HepG2 (cell line): Measurements from ENCODE around the gene C10orf53. TPM values are rescaled to one million over a fixed set of nuclear protein-coding genes. Genes with fewer than 3 reads are reported as not detected.
A peak's percentile ranks its signal among the peaks of the same experiment; 100 is the strongest.

Source experiments
- ATAC-seq: fragments of 200-7000 bp; cut with Tn5 transposase; 3 replicates; pipeline ENCODE4 v1.9.1; 2020; ENCODE audit warnings: mild to moderate bottlenecking, moderate library complexity
- BruUV-seq: library from RNA; stranded (reverse); fragments of 400-500 nt; replicated peaks from 2 replicates; lab custom pipeline; 2021; lab: Mats Ljungman, UMichigan
- CTCF ChIA-PET: fragments of 300-600 bp; formaldehyde crosslinking; extraction: SDS; loops from one replicate; lab custom pipeline; 2021; ENCODE audit warnings: low total read pairs, inconsistent platforms, low intra/inter-chr PET ratio; lab: Yijun Ruan, JAX
- POLR2A ChIA-PET: fragments of 350-600 bp; sonication (Branson Sonifier 250); formaldehyde crosslinking; loops from one replicate; lab custom pipeline; 2020; ENCODE audit warnings: antibody characterized with exemption, inconsistent platforms; lab: Yijun Ruan, JAX
- DNase-seq: peaks from one replicate; pipeline ENCODE4 v3.0.0-alpha.2; 2015; ENCODE audit warnings: low spot score
- FAIRE-seq: peaks from 3 replicates; lab custom pipeline; 2011; peaks lifted over from hg19 to GRCh38; lab: Jason Lieb, UNC
- H2AFZ ChIP-seq: one replicate; pipeline ENCODE4 v1.6.1; 2011; ENCODE audit warnings: low read length, inconsistent platforms
- H3K27ac ChIP-seq: fragments of 300-600 bp; 3 replicates; pipeline ENCODE4 v1.8.0; 2011; ENCODE audit warnings: mixed run types, mild to moderate bottlenecking, mixed read lengths, low read length, inconsistent platforms; ENCODE audit not compliant: insufficient read depth; ENCODE audit errors: extremely low read length
- H3K27me3 ChIP-seq, 2 experiments: fragments of 200-600 bp in 1 of 2; 2 replicates in 1 of 2; 3 replicates in 1 of 2; pipeline versions ENCODE4 v1.6.0 to v1.8.0; 2011; ENCODE audit warnings: low read length in 2 of 2, mild to moderate bottlenecking in 2 of 2, moderate library complexity in 2 of 2, inconsistent platforms in 1 of 2; ENCODE audit not compliant: insufficient read depth in 2 of 2, control insufficient read depth in 1 of 2
- H3K36me3 ChIP-seq, 2 experiments: fragments of 200-600 bp in 1 of 2; replicated peaks in 1 of 2; 2 replicates in 1 of 2; 3 replicates in 1 of 2; pipeline versions ENCODE4 v1.5.1 to v1.8.0; 2011; ENCODE audit warnings: low read length in 2 of 2, inconsistent platforms in 1 of 2; ENCODE audit not compliant: insufficient read depth in 2 of 2, control insufficient read depth in 1 of 2
- H3K4me1 ChIP-seq: 2 replicates; pipeline ENCODE4 v1.5.1; 2012; ENCODE audit warnings: low read length, inconsistent platforms; ENCODE audit not compliant: insufficient read depth
- H3K4me2 ChIP-seq: 2 replicates; pipeline ENCODE4 v1.6.0; 2011; ENCODE audit warnings: low read depth, low read length, inconsistent platforms
- H3K4me3 ChIP-seq, 3 experiments: fragments of 200-600 bp in 1 of 3; sonication (generic), shearing (Covaris generic) in 1 of 3; replicated peaks in 1 of 3; 2 replicates each; pipeline ENCODE4 v1.5.1; 2011 to 2016; ENCODE audit warnings: low read length in 3 of 3, inconsistent platforms in 2 of 3, low read depth in 2 of 3, mild to moderate bottlenecking in 2 of 3, control low read depth in 1 of 3, mixed read lengths in 1 of 3; ENCODE audit not compliant: insufficient read depth in 1 of 3
- H3K79me2 ChIP-seq: one replicate; pipeline ENCODE4 v1.6.1; 2011; ENCODE audit warnings: low read length, inconsistent platforms; ENCODE audit not compliant: insufficient read depth
- H3K9ac ChIP-seq: 2 replicates; pipeline ENCODE4 v1.6.0; 2011; ENCODE audit warnings: mild to moderate bottlenecking, low read depth, low read length, inconsistent platforms; ENCODE audit not compliant: insufficient read depth
- H3K9me3 ChIP-seq: 2 replicates; pipeline ENCODE4 v1.5.1; 2012; ENCODE audit warnings: mild to moderate bottlenecking, low read length
- H4K20me1 ChIP-seq: 2 replicates; pipeline ENCODE4 v1.6.0; 2011; ENCODE audit warnings: inconsistent platforms, mild to moderate bottlenecking, low read length, moderate library complexity; ENCODE audit not compliant: insufficient read depth
- AGO1 ChIP-seq: fragments of 200-400 bp; formaldehyde crosslinking; IDR thresholded peaks from 2 replicates; pipeline ENCODE4 v1.6.1; 2017; ENCODE audit warnings: mild to moderate bottlenecking, low read depth, low read length, moderate library complexity; ENCODE audit not compliant: poor library complexity, severe bottlenecking
- ARID5B ChIP-seq: IDR thresholded peaks from 2 replicates; pipeline ENCODE4 v1.4.0; 2020; ENCODE audit warnings: mild to moderate bottlenecking, missing genetic modification reagents
- SIX1 ChIP-seq: sonication (generic); formaldehyde crosslinking; IDR thresholded peaks from 2 replicates; pipeline ENCODE4 v1.4.0; 2020; ENCODE audit warnings: missing genetic modification reagents, borderline replicate concordance
- SP4 ChIP-seq: sonication (generic); formaldehyde crosslinking; IDR thresholded peaks from 2 replicates; pipeline ENCODE4 v1.8.1; 2023; ENCODE audit warnings: mild to moderate bottlenecking, missing genetic modification reagents
- ZNF296 ChIP-seq: sonication (generic); formaldehyde crosslinking; conservative IDR thresholded peaks from 2 replicates; pipeline ENCODE4 v1.5.0; 2020; ENCODE audit warnings: mild to moderate bottlenecking, missing genetic modification reagents
- WGBS: methylation state at CpG from one replicate; pipeline ENCODE4 v1.1.6; 2017; ENCODE audit warnings: low lambda C conversion rate; 5-methylcytosine and 5-hydroxymethylcytosine counted together
- in situ Hi-C: cut with HindIII; loops from 2 replicates; pipeline ENCODE4 v1.10.0; 2017; ENCODE audit warnings: low pct_unique_long_range_greater_than_20kb; ENCODE audit not compliant: extremely low pct_ligation_motif_present
- intact Hi-C: fragments of 100-400 bp; cut with micrococcal nuclease; formaldehyde crosslinking; loops from one replicate; pipeline ENCODE4 v1.10.0; 2022; ENCODE audit not compliant: unreplicated experiment
- polyA plus RNA-seq, 8 experiments: library from polyadenylated mRNA; depleted of rRNA in 3 of 8; stranded (reverse) in 7 of 8; unstranded in 1 of 8; fragments of >200 nt; fragmentation: Illumina TruSeq in 4 of 8; extraction: Trizol in 4 of 8; gene quantifications; 2 replicates each; pipeline versions ENCODE4 v1.2.1 to v1.2.3, GENCODE V29; 2011 to 2016; ENCODE audit warnings: low read depth in 4 of 8, missing spikeins in 1 of 8, mixed read lengths in 1 of 8; ENCODE audit not compliant: insufficient read depth in 1 of 8
- total RNA-seq, 5 experiments: library from RNA; depleted of rRNA; stranded (reverse); fragments of >200 nt; fragmentation: Illumina TruSeq; extraction: Trizol; gene quantifications; 2 replicates each; pipeline ENCODE4 v1.2.3, GENCODE V29; 2016; ENCODE audit warnings: low read depth in 1 of 5
- TF ChIP-seq, protein P1 (sequence below): sonication (generic); formaldehyde crosslinking; IDR thresholded peaks from 2 replicates; pipeline ENCODE4 v1.4.0; 2020; ENCODE audit warnings: mild to moderate bottlenecking, missing genetic modification reagents

Gene C10orf53
- total and polyA plus RNA-seq, 2 of the 13 experiments (the other 11 are each of a cell fraction or from before 2014, with no cell fraction given) = not detected

GRCh38 chr10:49700211-49700610 is 20.8 kb downstream of the C10orf53 start (continued):
- TF ChIP-seq AGO1 = no peak
- TF ChIP-seq, all 625 proteins: peak for 0

- H3K4me3 ChIP-seq = no peak overlapping the region
- ChIA-PET POLR2A (no interaction called here), CTCF (no interaction called here)
- no peak overlapping the region for H3K4me2 ChIP-seq
- no peaks in the 10 kb centered on the region for H3K9me3 ChIP-seq
- no peak overlapping the region for H3K9ac ChIP-seq
- no peak overlapping the region for H3K27ac ChIP-seq
- H3K79me2 ChIP-seq = no peaks in the 10 kb centered on the region
- 0% methylated on average over 3 of the region's 3 CpGs for WGBS
- TF ChIP-seq SP4 (CRISPR knock-in tag) = no peak
- TF ChIP-seq, protein P1, sequence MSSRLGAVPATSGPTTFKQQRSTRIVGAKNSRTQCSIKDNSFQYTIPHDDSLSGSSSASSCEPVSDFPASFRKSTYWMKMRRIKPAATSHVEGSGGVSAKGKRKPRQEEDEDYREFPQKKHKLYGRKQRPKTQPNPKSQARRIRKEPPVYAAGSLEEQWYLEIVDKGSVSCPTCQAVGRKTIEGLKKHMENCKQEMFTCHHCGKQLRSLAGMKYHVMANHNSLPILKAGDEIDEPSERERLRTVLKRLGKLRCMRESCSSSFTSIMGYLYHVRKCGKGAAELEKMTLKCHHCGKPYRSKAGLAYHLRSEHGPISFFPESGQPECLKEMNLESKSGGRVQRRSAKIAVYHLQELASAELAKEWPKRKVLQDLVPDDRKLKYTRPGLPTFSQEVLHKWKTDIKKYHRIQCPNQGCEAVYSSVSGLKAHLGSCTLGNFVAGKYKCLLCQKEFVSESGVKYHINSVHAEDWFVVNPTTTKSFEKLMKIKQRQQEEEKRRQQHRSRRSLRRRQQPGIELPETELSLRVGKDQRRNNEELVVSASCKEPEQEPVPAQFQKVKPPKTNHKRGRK (CRISPR knock-in tag) = no peak
- TF ChIP-seq SIX1 (CRISPR knock-in tag) = peak; percentile 31; the same call in 1 of the 2 replicates
- no peak for TF ChIP-seq ARID5B (CRISPR knock-in tag)
- no peak for TF ChIP-seq ZNF296 (CRISPR knock-in tag)
- DNase-seq = no peak
- BruUV-seq = no TSS peak
- no peaks in the 10 kb centered on the region for H3K36me3 ChIP-seq
- H2AFZ ChIP-seq = no peak overlapping the region
- no peaks in the 10 kb centered on the region for H4K20me1 ChIP-seq
- ATAC-seq = no peak; the same call in 2 of the 3 replicates
- H3K4me1 ChIP-seq = no peaks in the 10 kb centered on the region
- no peak for FAIRE-seq
- H3K27me3 ChIP-seq = peaks cover 0 to 28% of the 10 kb centered on the region in 2 experiments; a peak in 3 of 5 replicates
- in situ Hi-C loops (no loop called here), intact Hi-C loops (no loop called here)
Observed at GRCh38 chr10:49700997-49701396, 21.5 kb downstream of the C10orf53 start.
